K562 (cell line): ENCODE results near the gene TANC1. TPM values are rescaled to one million over a fixed set of nuclear protein-coding genes. Genes with fewer than 3 reads are reported as not detected.

Source experiments
- ATAC-seq: fragments of 200-7000 bp; cut with Tn5 transposase; 3 replicates; pipeline ENCODE4 v1.9.1; 2020; ENCODE audit warnings: moderate library complexity
- BruUV-seq: library from RNA; stranded (reverse); fragments of 400-500 nt; replicated peaks from 2 replicates; lab custom pipeline; 2021; lab: Mats Ljungman, UMichigan
- CTCF ChIA-PET: fragments of 300-600 bp; formaldehyde crosslinking; extraction: SDS; loops from one replicate; lab custom pipeline; 2021; ENCODE audit warnings: low intra/inter-chr PET ratio; lab: Yijun Ruan, JAX
- POLR2A ChIA-PET: fragments of 300-600, 350-650 bp; sonication (Branson Sonifier 250); formaldehyde crosslinking; extraction: SDS; loops from one replicate; lab custom pipeline; 2021; ENCODE audit warnings: antibody characterized with exemption, inconsistent platforms; lab: Yijun Ruan, JAX
- DNase-seq, 4 experiments: peaks; one replicate each; pipeline versions ENCODE4 v3.0.0 to v3.0.0-alpha.2; 2011 to 2018; ENCODE audit warnings: low spot score in 3 of 4, mixed read lengths in 3 of 4; ENCODE audit errors: extremely low read depth in 1 of 4
- FAIRE-seq: peaks from 2 replicates; lab custom pipeline; 2011; peaks lifted over from hg19 to GRCh38; lab: Jason Lieb, UNC
- H2AFZ ChIP-seq: 2 replicates; pipeline ENCODE4 v1.6.0; 2011; ENCODE audit warnings: low read depth, low read length, control low read depth, inconsistent platforms
- H3K27ac ChIP-seq: fragments of 200-600 bp; 3 replicates; pipeline ENCODE4 v1.8.0; 2011; ENCODE audit warnings: low read depth, mild to moderate bottlenecking, control low read depth, inconsistent platforms, low read length, moderate library complexity, mixed read lengths; ENCODE audit errors: extremely low read depth
- H3K27me3 ChIP-seq, 2 experiments: fragments of 300-600 bp in 1 of 2; 2 replicates in 1 of 2; 3 replicates in 1 of 2; pipeline versions ENCODE4 v1.6.0 to v1.8.0; 2011; ENCODE audit warnings: inconsistent platforms in 2 of 2, low read length in 2 of 2, mild to moderate bottlenecking in 1 of 2, mixed read lengths in 1 of 2, moderate library complexity in 1 of 2; ENCODE audit not compliant: control insufficient read depth in 2 of 2, insufficient read depth in 2 of 2
- H3K36me3 ChIP-seq: fragments of 300-600 bp; 3 replicates; pipeline ENCODE4 v1.8.0; 2011; ENCODE audit warnings: mild to moderate bottlenecking, low read length, inconsistent platforms; ENCODE audit not compliant: control insufficient read depth, insufficient read depth
- H3K4me1 ChIP-seq, 2 experiments: fragments of 200-600 bp in 1 of 2; replicated peaks in 1 of 2; 2 replicates in 1 of 2; 3 replicates in 1 of 2; pipeline versions ENCODE4 v1.5.1 to v1.8.0; 2011; ENCODE audit warnings: inconsistent platforms in 2 of 2, low read length in 2 of 2, mild to moderate bottlenecking in 1 of 2, mixed read lengths in 1 of 2, moderate library complexity in 1 of 2; ENCODE audit not compliant: control insufficient read depth in 2 of 2, insufficient read depth in 2 of 2
- H3K4me2 ChIP-seq: 2 replicates; pipeline ENCODE4 v1.6.1; 2011; ENCODE audit warnings: low read length, control low read depth, inconsistent platforms, mixed read lengths; ENCODE audit not compliant: insufficient read depth
- H3K4me3 ChIP-seq: fragments of 200-600 bp; sonication (generic), shearing (Covaris generic); 2 replicates; pipeline ENCODE4 v1.5.1; 2016; ENCODE audit warnings: control low read depth, inconsistent platforms
- H3K79me2 ChIP-seq: fragments of 200-600 bp; 3 replicates; pipeline ENCODE4 v1.8.0; 2011; ENCODE audit warnings: low read length, inconsistent platforms; ENCODE audit not compliant: control insufficient read depth, insufficient read depth
- H3K9ac ChIP-seq, 2 experiments: 2 replicates each; pipeline versions ENCODE4 v1.6.0 to v1.6.1; 2011; ENCODE audit warnings: low read depth in 2 of 2, low read length in 2 of 2, control low read depth in 1 of 2, inconsistent platforms in 1 of 2, mild to moderate bottlenecking in 1 of 2, mixed read lengths in 1 of 2; ENCODE audit not compliant: insufficient read depth in 1 of 2
- H3K9me1 ChIP-seq: one replicate; pipeline ENCODE4 v1.6.0; 2011; ENCODE audit warnings: inconsistent platforms, mild to moderate bottlenecking, low read length, moderate library complexity; ENCODE audit not compliant: control insufficient read depth, insufficient read depth
- H3K9me3 ChIP-seq: replicated peaks from 2 replicates; pipeline ENCODE4 v1.5.1; 2011; ENCODE audit warnings: low read depth, low read length, inconsistent platforms; ENCODE audit not compliant: control insufficient read depth, insufficient read depth
- H4K20me1 ChIP-seq: replicated peaks from 2 replicates; pipeline ENCODE4 v1.6.1; 2011; ENCODE audit warnings: low read length, inconsistent platforms, mixed read lengths; ENCODE audit not compliant: control insufficient read depth, insufficient read depth
- JUNB ChIP-seq: fragments of 450-650 bp; formaldehyde crosslinking; conservative IDR thresholded peaks from 2 replicates; pipeline ENCODE4 v1.4.0; 2020; ENCODE audit warnings: mild to moderate bottlenecking
- PHB2 ChIP-seq: fragments of 450-650 bp; IDR thresholded peaks from 2 replicates; pipeline ENCODE4 v1.6.1; 2017; ENCODE audit warnings: low read depth
- SOX6 ChIP-seq: fragments of 450-650 bp; IDR thresholded peaks from 2 replicates; pipeline ENCODE4 v1.6.1; 2014; ENCODE audit warnings: mild to moderate bottlenecking
- ZBTB17 ChIP-seq: fragments of 450-650 bp; formaldehyde crosslinking; IDR thresholded peaks from 2 replicates; pipeline ENCODE4 v1.4.0; 2020; ENCODE audit warnings: mild to moderate bottlenecking
- ZNF589 ChIP-seq: fragments of 200-800 bp; sonication (Bioruptor generic); IDR thresholded peaks from 2 replicates; pipeline ENCODE4 v1.6.1; 2016; ENCODE audit warnings: low read depth, missing genetic modification characterization, missing compliant biosample characterization
- ZSCAN32 ChIP-seq: fragments of 450-650 bp; formaldehyde crosslinking; IDR thresholded peaks from 2 replicates; pipeline ENCODE4 v1.4.0; 2020; ENCODE audit warnings: mild to moderate bottlenecking, moderate library complexity
- WGBS: fragments of 100-300 bp; shearing (Covaris generic); methylation state at CpG from one replicate; pipeline ENCODE4 v1.1.6; 2016; ENCODE audit warnings: low coverage, mixed read lengths; ENCODE audit not compliant: insufficient coverage; ENCODE audit errors: missing lambda C conversion rate; 5-methylcytosine and 5-hydroxymethylcytosine counted together
- in situ Hi-C: fragments of 300-500 bp; cut with MboI; formaldehyde crosslinking; loops from 4 replicates; pipeline ENCODE4 v1.15.0; 2018; ENCODE audit warnings: inconsistent platforms, mixed read lengths
- intact Hi-C: fragments of 100-400 bp; cut with micrococcal nuclease; formaldehyde crosslinking; loops from 2 replicates; pipeline ENCODE4 v1.14.2; 2022
- polyA plus RNA-seq, 8 experiments: library from polyadenylated mRNA; depleted of rRNA in 4 of 8; stranded (reverse) in 5 of 8; unstranded in 3 of 8; fragments of >200 nt; fragmentation: Nextera tagmentation in 2 of 8; fragmentation: Illumina TruSeq in 1 of 8; extraction: Ambion mirVana in 2 of 8; extraction: Trizol in 1 of 8; gene quantifications; 2 replicates each; pipeline versions ENCODE4 v1.2.1 to v1.2.3, GENCODE V29; 2011 to 2014; ENCODE audit warnings: inconsistent platforms in 1 of 8, missing spikeins in 1 of 8
- total RNA-seq, 7 experiments: library from RNA; depleted of rRNA in 6 of 7; stranded (reverse); fragments of >200 nt in 6 of 7; fragmentation: Illumina TruSeq in 2 of 7; extraction: Trizol in 2 of 7; gene quantifications; 2 replicates each; pipeline versions ENCODE4 v1.2.1 to v1.2.3, GENCODE V29; 2011 to 2021; ENCODE audit warnings: low replicate concordance in 1 of 7

The TANC1 gene
- total and polyA plus RNA-seq, 9 of the 15 experiments (the other 6 are each of a cell fraction or from before 2014, with no cell fraction given) = under 0.01 to 0.20 (median 0.07) TPM; not detected in 1

DNA sequence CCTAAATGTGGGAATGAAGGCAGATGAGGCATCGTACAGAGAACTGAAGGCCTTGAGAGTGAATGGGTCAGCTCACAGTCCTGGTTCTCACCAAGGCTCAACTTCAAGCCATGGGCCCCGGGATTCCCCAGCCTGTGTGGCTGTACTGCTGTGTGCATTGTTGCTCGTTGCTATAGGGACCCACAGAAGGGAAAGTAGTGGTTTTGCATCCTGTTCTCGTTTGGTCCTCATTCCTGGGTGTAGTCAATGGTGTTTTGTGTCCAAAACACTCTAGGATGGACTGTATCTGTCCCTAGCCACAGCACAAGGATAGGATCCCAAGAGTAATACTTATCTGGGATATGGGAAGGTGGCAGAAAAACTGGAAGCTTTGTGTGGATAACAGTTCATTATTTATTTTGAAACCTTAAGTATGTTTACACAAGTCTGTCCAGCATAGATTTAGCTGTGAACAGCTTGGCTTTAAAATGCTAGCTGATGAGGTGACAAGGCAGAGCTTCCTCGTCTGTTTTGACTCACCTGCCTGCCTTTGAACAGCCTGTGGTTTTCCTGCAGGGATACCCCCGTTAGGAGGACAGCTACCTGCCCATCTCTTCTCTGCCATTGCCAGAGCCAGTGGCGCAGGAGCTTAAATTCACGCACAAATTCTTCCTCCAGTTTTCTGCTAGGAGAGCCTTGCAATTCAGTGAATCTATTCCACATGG is 233.1 kb downstream of the TANC1 start:
- no peaks in the 10 kb centered on the region for H4K20me1 ChIP-seq
- in situ Hi-C loops (no loop called here), intact Hi-C loops (no loop called here)
- ChIA-PET CTCF (no interaction called here), POLR2A (interaction anchor here (0.6 to 2.6 kb wide), 4 partner anchors 10 to 287 kb away, joined by 3 to 12 read pairs (median 4); no protein-coding TSS in a partner anchor)
- H3K9ac ChIP-seq = no peak overlapping the region
- H3K27ac ChIP-seq = no peak overlapping the region
- peaks cover 0 to 2% of the 10 kb centered on the region in 2 experiments; a peak in 1 of 5 replicates for H3K4me1 ChIP-seq
- no peak overlapping the region for H3K4me3 ChIP-seq
- no peak for ATAC-seq
- no peaks in the 10 kb centered on the region for H3K36me3 ChIP-seq
- peaks cover 49 to 67% of the 10 kb centered on the region in 2 experiments for H3K27me3 ChIP-seq
- DNase-seq = no peak
- BruUV-seq = no TSS peak
- 2% methylated on average over 8 of the region's 8 CpGs for WGBS
- TF ChIP-seq SOX6 = no peak
- TF ChIP-seq ZBTB17 (CRISPR knock-in tag) = no peak
- TF ChIP-seq PHB2 = no peak
- TF ChIP-seq ZNF589 (CRISPR knock-in tag) = no peak
- TF ChIP-seq ZSCAN32 = 0 out of 2 replicates have a peak, but pooled peaks have one; percentile 9
- no peak for TF ChIP-seq JUNB (CRISPR knock-in tag)
- H3K79me2 ChIP-seq = no peaks in the 10 kb centered on the region
- FAIRE-seq = no peak
- no peak overlapping the region for H3K4me2 ChIP-seq
- no peak overlapping the region for H2AFZ ChIP-seq
- H3K9me1 ChIP-seq = no peaks in the 10 kb centered on the region
- H3K9me3 ChIP-seq = no peaks in the 10 kb centered on the region
